ENCODE measurements around the gene RASSF1. TPM values are rescaled to one million over a fixed set of nuclear protein-coding genes. Genes with fewer than 3 reads are reported as not detected.
A peak's percentile ranks its signal among the peaks of the same experiment; 100 is the strongest.

The RASSF1 gene
- total RNA-seq, 1 experiment from 2014 or later = 15.8 TPM

- Histone ChIP-seq H2AK5ac (ENCODE audit: insufficient read length, low read length) (no peak overlapping the region), H3K9ac (ENCODE audit: extremely low read depth, insufficient read length, low read length) (no peak overlapping the region), H4K5ac (ENCODE audit: insufficient read length, low read depth, low read length) (no peak overlapping the region), H4K91ac (ENCODE audit: insufficient read length, low read depth, low read length) (no peak overlapping the region), H3K23me2 (ENCODE audit: insufficient read length, low read depth, low read length, poor library complexity, severe bottlenecking) (peaks cover 23% of the 10 kb centered on the region), H3K4ac (ENCODE audit: low read depth, low read length) (no peak overlapping the region), H3K14ac (ENCODE audit: insufficient read depth, low read length) (no peak overlapping the region), H3K27me3 (ENCODE audit: insufficient read depth, low read length) (no peaks in the 10 kb centered on the region), H3K79me1 (ENCODE audit: insufficient read depth, low read depth, low read length, poor library complexity, severe bottlenecking) (peaks cover 6% of the 10 kb centered on the region), H2BK5ac (ENCODE audit: insufficient read length, low read length) (no peak overlapping the region), H3K4me1 (ENCODE audit: insufficient read depth, low read length) (peaks cover 6% of the 10 kb centered on the region; the same call in 1 of the 2 replicates), H2AFZ (ENCODE audit: low read length) (no peak overlapping the region), H2BK15ac (ENCODE audit: low read depth, low read length) (no peak overlapping the region), H4K20me1 (ENCODE audit: control insufficient read depth, insufficient read depth, insufficient read length) (no peaks in the 10 kb centered on the region), H3K18ac (ENCODE audit: insufficient read length, low read depth, low read length) (no peak overlapping the region), H2BK12ac (ENCODE audit: insufficient read length, low read depth, low read length) (no peak overlapping the region), H2BK20ac (ENCODE audit: low read depth, low read length, poor library complexity, severe bottlenecking) (no peak overlapping the region), H3K9me3 (ENCODE audit: control insufficient read depth, low read depth, low read length) (no peaks in the 10 kb centered on the region), H4K8ac (replicated peaks; ENCODE audit: insufficient read length, low read depth, low read length) (no peak overlapping the region), H3K27ac (ENCODE audit: insufficient read length, low read depth, low read length) (no peak overlapping the region), H3K56ac (ENCODE audit: insufficient read length, low read depth, low read length) (no peak overlapping the region), H2BK120ac (ENCODE audit: low read depth, low read length, poor library complexity, severe bottlenecking) (no peak overlapping the region), H3K23ac (ENCODE audit: insufficient read length, low read depth, low read length) (no peak overlapping the region), H3T11ph (ENCODE audit: low read length) (no peak overlapping the region), H3K4me2 (ENCODE audit: insufficient read depth, insufficient read length, low read length) (no peak overlapping the region), H3K79me2 (ENCODE audit: insufficient read depth, low read length) (peaks cover 4% of the 10 kb centered on the region; the same call in 1 of the 2 replicates)
- H3K4me1 Mint-ChIP-seq = peaks cover 15 to 31% of the 10 kb centered on the region in 2 experiments
- H3K27ac Mint-ChIP-seq = no peak overlapping the region
- H3K9me3 Mint-ChIP-seq = no peaks in the 10 kb centered on the region
- peaks cover 19 to 39% (median 22%) of the 10 kb centered on the region in 3 experiments for H3K36me3 Mint-ChIP-seq (ENCODE audit: insufficient read depth in 1 of 3, low read depth in 3 of 3)
- DNase-seq = no peak
- peak overlapping the region; percentile 88 to 96; a peak in 2 of 5 replicates for H3K4me3 Mint-ChIP-seq
- H3K27me3 Mint-ChIP-seq (ENCODE audit: low read depth) = no peaks in the 10 kb centered on the region; the same call in 1 of the 2 replicates
- no CpG with 5 or more reads among the region's 11 CpGs for WGBS (ENCODE audit: extremely low coverage, insufficient read length, low lambda C conversion rate)
- TF ChIP-seq, protein P1, sequence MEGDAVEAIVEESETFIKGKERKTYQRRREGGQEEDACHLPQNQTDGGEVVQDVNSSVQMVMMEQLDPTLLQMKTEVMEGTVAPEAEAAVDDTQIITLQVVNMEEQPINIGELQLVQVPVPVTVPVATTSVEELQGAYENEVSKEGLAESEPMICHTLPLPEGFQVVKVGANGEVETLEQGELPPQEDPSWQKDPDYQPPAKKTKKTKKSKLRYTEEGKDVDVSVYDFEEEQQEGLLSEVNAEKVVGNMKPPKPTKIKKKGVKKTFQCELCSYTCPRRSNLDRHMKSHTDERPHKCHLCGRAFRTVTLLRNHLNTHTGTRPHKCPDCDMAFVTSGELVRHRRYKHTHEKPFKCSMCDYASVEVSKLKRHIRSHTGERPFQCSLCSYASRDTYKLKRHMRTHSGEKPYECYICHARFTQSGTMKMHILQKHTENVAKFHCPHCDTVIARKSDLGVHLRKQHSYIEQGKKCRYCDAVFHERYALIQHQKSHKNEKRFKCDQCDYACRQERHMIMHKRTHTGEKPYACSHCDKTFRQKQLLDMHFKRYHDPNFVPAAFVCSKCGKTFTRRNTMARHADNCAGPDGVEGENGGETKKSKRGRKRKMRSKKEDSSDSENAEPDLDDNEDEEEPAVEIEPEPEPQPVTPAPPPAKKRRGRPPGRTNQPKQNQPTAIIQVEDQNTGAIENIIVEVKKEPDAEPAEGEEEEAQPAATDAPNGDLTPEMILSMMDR (conservative IDR thresholded peaks at IDR 0.05) = no peak
Measured at GRCh38 chr3:50325497-50326181, 15.0 kb downstream of the RASSF1 start.
